ENCODE results near the gene LRCH1.
"Not testable (repeated sequence)": the region's sequence is repeated elsewhere in the genome, so short reads cannot be mapped to it uniquely, and the experiment has no call there.

Gene LRCH1, protein sequence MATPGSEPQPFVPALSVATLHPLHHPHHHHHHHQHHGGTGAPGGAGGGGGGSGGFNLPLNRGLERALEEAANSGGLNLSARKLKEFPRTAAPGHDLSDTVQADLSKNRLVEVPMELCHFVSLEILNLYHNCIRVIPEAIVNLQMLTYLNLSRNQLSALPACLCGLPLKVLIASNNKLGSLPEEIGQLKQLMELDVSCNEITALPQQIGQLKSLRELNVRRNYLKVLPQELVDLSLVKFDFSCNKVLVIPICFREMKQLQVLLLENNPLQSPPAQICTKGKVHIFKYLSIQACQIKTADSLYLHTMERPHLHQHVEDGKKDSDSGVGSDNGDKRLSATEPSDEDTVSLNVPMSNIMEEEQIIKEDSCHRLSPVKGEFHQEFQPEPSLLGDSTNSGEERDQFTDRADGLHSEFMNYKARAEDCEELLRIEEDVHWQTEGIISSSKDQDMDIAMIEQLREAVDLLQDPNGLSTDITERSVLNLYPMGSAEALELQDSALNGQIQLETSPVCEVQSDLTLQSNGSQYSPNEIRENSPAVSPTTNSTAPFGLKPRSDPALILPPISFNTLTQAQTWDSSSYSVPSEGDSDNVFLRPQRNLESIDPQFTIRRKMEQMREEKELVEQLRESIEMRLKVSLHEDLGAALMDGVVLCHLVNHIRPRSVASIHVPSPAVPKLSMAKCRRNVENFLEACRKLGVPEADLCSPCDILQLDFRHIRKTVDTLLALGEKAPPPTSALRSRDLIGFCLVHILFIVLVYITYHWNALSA

DNA sequence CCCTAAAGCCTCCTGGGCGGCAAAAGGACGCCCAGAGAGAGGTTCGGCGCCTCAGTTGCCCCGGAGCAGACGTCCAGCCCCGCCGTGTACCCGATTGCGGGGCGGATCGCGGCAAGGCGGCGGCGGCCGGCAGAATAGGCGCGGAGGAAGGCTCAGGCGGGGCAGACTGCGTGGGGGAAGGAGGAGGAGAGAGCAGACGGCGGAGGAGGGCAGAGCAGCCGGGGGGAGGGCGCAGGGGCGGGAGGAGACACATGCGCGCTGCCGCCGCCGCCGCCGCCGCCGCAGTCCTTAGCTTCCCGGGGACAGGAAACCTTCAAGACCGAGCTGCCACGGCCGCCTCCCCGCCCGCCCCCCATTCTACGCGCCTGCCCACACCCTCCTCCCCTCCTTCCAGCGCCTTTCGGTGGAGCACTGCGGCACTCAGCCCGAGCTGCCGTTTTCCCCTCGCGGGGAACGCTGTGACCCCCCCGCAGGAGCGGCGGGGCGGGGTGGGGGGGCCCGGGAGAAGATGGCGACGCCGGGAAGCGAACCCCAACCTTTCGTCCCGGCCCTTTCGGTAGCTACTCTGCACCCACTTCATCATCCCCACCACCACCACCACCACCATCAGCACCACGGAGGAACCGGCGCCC, at the start of gene LRCH1:
Gene LRCH1 (plus strand): TSS at position 282 of the 632 bp plus-strand sequence. CDS start 227 bp downstream, at position 509.
- Histone ChIP-seq H3K4me1 (ENCODE audit: control insufficient read depth, insufficient read depth, low read length) (peaks cover 5% of the 10 kb centered on the region), H3K9ac (ENCODE audit: low read depth, low read length) (peak within 1 kb of the TSS; percentile 87), H3K27me3 (ENCODE audit: control insufficient read depth, insufficient read depth, low read length) (peaks cover 19% of the 10 kb centered on the region), H3K4me3 (ENCODE audit: low read depth, low read length) (peak within 1 kb of the TSS; percentile 93), H3K9me3 (ENCODE audit: control insufficient read depth, insufficient read depth, low read length) (no peaks in the 10 kb centered on the region), H3K36me3 (ENCODE audit: control insufficient read depth, insufficient read depth, low read length) (no peaks in the 10 kb centered on the region)

DNA sequence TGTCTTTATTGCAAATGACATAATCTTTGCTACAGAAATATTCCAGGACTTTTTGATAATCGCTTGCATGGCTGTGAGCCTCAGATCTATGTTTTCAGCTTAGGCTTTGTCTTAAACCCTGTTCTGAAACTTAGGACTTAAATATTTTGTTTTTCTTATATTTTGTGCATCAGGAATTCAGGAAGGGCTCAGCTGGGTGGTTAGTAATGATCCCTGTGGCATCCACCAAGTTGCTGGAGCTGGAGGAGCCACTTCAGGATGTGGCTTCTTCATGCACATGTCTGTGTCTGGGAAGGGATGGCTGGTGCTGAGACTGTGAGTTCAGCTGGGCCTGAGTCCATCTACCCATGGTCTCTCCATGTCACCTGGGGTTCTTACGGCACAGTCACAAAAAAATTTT, 48.9 kb upstream of the LRCH1 start:
- Histone ChIP-seq H3K4me1 (ENCODE audit: control insufficient read depth, insufficient read depth, low read length) (no peaks in the 10 kb centered on the region), H3K4me3 (ENCODE audit: low read depth, low read length) (no peak overlapping the region), H3K9me3 (ENCODE audit: control insufficient read depth, insufficient read depth, low read length) (no peaks in the 10 kb centered on the region), H3K36me3 (ENCODE audit: control insufficient read depth, insufficient read depth, low read length) (no peaks in the 10 kb centered on the region), H3K27me3 (ENCODE audit: control insufficient read depth, insufficient read depth, low read length) (no peaks in the 10 kb centered on the region), H3K9ac (ENCODE audit: low read depth, low read length) (no peak overlapping the region)

DNA sequence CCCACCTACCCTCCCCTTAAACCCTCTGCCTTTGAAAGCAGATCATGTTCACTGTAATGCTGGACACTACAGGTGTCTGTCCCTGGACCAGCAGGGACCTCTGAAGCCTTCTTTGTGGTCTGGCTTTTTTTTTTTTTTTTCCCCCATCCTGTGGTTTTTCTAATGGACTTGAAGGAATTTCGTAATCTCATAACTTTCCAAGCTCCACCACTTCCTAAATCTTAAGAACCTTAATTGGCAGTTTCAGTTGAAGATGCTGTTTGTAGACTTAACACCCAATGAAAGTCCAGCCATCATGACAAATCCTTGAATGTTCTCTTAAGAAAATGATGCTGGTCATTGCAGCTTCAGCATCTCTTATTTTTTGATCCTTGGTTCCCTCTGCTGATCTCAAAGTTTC, 45.0 kb upstream of the LRCH1 start:
- Histone ChIP-seq H3K27me3 (ENCODE audit: control insufficient read depth, insufficient read depth, low read length) (no peaks in the 10 kb centered on the region), H3K4me3 (ENCODE audit: low read depth, low read length) (no peak overlapping the region), H3K4me1 (ENCODE audit: control insufficient read depth, insufficient read depth, low read length) (no peaks in the 10 kb centered on the region), H3K36me3 (ENCODE audit: control insufficient read depth, insufficient read depth, low read length) (no peaks in the 10 kb centered on the region), H3K9ac (ENCODE audit: low read depth, low read length) (no peak overlapping the region), H3K9me3 (ENCODE audit: control insufficient read depth, insufficient read depth, low read length) (no peaks in the 10 kb centered on the region)

DNA sequence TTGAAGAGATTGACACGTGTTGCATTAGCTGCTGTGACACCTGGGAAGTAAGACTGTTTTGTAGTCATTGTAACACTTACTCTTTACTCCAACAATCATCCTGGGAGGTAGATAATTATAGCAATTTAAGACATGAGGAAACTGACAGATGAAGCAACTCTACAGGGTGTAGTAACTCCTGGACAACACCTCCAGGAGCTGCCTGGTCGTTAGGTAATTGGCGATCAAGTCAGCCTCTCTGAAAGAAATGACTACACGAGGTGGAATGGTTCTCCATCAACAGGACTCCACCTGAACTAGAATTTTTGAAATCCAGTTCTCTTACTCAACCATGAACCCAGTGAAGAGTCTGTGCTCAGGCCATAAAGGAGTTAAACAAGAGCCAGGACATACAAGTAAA, 43.0 kb upstream of the LRCH1 start:
- H3K36me3 ChIP-seq (ENCODE audit: control insufficient read depth, insufficient read depth, low read length), result no peaks in the 10 kb centered on the region
- no peak overlapping the region for H3K9ac ChIP-seq (ENCODE audit: low read depth, low read length)
- H3K4me1 ChIP-seq (ENCODE audit: control insufficient read depth, insufficient read depth, low read length), result no peaks in the 10 kb centered on the region
- no peaks in the 10 kb centered on the region for H3K27me3 ChIP-seq (ENCODE audit: control insufficient read depth, insufficient read depth, low read length)
- H3K4me3 ChIP-seq (ENCODE audit: low read depth, low read length), result no peak overlapping the region
- no peaks in the 10 kb centered on the region for H3K9me3 ChIP-seq (ENCODE audit: control insufficient read depth, insufficient read depth, low read length)

DNA sequence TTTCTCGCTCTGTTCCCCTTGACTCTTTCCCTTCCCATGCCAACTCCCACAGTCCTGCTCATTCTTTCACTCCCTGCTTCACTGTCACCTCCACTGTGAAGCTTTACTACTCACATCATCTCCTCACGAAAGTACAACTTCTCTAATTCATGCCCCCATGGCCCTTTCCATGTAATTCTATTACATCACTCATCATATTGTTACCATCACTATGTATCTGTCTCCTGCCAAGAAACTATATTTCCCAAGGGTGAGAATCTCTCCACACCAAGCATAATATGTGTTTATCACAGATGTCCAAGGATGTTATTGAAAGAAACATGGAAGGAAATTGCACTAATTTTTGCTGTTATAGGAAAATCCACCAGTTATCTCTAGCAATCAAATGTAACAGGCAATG, 37.2 kb upstream of the LRCH1 start:
- H3K4me1 ChIP-seq (ENCODE audit: control insufficient read depth, insufficient read depth, low read length), result no peaks in the 10 kb centered on the region
- no peaks in the 10 kb centered on the region for H3K9me3 ChIP-seq (ENCODE audit: control insufficient read depth, insufficient read depth, low read length)
- no peak overlapping the region for H3K4me3 ChIP-seq (ENCODE audit: low read depth, low read length)
- no peaks in the 10 kb centered on the region for H3K36me3 ChIP-seq (ENCODE audit: control insufficient read depth, insufficient read depth, low read length)
- H3K27me3 ChIP-seq (ENCODE audit: control insufficient read depth, insufficient read depth, low read length), result no peaks in the 10 kb centered on the region
- no peak overlapping the region for H3K9ac ChIP-seq (ENCODE audit: low read depth, low read length)

DNA sequence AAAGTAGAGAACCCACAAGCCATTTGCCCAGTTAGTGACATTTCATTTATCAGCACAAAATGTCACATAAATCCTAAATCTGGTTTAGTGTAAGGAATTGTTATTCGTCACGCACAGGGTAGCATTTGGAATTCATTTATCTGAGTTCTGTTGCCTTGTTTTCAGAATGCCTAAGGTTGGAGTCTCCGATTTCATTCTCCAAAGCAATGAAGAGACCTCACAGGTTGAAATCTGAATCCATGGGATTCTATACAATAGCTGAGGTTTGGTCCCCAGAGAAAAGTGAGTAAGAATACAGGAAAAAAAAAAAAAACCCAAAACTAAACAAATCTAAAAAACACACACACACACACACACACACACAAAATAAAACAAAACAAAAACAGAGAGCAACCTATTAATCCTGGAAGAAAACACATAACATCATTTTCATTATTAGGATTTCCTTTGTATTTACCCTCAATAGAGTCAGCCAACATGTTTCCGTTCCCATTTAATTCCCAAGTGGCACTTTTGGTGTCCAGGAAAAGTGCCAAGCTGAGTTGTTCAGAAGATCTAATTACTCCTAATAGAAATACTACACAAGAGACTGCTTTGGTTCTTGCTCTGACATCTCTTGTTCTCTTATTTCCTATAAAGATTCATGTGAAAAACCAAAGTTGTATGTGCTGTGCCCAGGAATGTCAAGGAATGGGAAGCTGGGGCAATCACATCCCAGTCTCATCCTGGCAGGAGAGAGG, 36.2 kb upstream of the LRCH1 start:
- H3K36me3 ChIP-seq (ENCODE audit: control insufficient read depth, insufficient read depth, low read length), result no peaks in the 10 kb centered on the region
- no peaks in the 10 kb centered on the region for H3K27me3 ChIP-seq (ENCODE audit: control insufficient read depth, insufficient read depth, low read length)
- H3K4me3 ChIP-seq (ENCODE audit: low read depth, low read length), result no peak overlapping the region
- H3K9me3 ChIP-seq (ENCODE audit: control insufficient read depth, insufficient read depth, low read length), result no peaks in the 10 kb centered on the region
- no peaks in the 10 kb centered on the region for H3K4me1 ChIP-seq (ENCODE audit: control insufficient read depth, insufficient read depth, low read length)
- H3K9ac ChIP-seq (ENCODE audit: low read depth, low read length), result no peak overlapping the region

DNA sequence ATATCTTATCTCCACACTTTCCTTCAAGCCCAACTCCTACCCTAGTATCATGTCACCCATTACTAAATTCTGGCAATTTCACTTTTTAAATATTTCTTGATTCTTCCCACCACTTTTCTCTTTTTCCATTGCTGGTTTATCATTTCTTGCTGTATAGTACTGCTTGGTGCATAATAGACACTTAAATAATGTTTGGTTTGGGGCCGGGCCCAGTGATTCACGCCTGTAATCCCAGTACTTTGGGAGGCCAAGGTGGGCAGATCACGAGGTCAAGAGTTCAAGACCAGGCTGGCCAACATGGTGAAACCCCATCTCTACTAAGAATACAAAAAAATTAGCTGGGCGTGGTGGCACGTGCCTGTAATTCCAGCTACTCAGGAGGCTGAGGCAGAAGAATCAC, 35.2 kb upstream of the LRCH1 start:
- H3K4me1 ChIP-seq (ENCODE audit: control insufficient read depth, insufficient read depth, low read length); H3K9me3 ChIP-seq (ENCODE audit: control insufficient read depth, insufficient read depth, low read length); H3K9ac ChIP-seq (ENCODE audit: low read depth, low read length); H3K36me3 ChIP-seq (ENCODE audit: control insufficient read depth, insufficient read depth, low read length); H3K27me3 ChIP-seq (ENCODE audit: control insufficient read depth, insufficient read depth, low read length); H3K4me3 ChIP-seq (ENCODE audit: low read depth, low read length): not testable (repeated sequence)

DNA sequence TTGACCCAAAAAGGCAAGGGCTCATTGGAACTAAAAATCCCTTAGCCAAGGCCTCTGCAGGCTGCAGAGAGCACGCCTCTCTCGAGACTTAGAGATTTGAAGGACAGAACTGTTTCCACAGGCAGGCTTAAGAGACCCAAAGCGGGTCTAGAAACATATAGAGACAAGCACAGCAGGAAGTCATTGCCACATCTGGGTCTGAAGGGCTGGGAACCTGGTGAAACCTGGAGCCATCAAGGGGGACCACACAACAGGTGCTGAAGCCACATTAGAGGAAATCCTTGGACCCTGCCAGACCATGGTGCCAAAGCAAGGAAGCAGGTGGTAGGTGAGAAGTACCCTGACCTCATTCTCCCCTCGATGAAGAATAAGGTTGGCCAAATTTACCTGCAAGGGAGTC, 33.8 kb upstream of the LRCH1 start:
- no peaks in the 10 kb centered on the region for H3K36me3 ChIP-seq (ENCODE audit: control insufficient read depth, insufficient read depth, low read length)
- H3K4me3 ChIP-seq (ENCODE audit: low read depth, low read length), result no peak overlapping the region
- H3K9me3 ChIP-seq (ENCODE audit: control insufficient read depth, insufficient read depth, low read length), result no peaks in the 10 kb centered on the region
- no peaks in the 10 kb centered on the region for H3K4me1 ChIP-seq (ENCODE audit: control insufficient read depth, insufficient read depth, low read length)
- H3K27me3 ChIP-seq (ENCODE audit: control insufficient read depth, insufficient read depth, low read length), result no peaks in the 10 kb centered on the region
- H3K9ac ChIP-seq (ENCODE audit: low read depth, low read length), result no peak overlapping the region

DNA sequence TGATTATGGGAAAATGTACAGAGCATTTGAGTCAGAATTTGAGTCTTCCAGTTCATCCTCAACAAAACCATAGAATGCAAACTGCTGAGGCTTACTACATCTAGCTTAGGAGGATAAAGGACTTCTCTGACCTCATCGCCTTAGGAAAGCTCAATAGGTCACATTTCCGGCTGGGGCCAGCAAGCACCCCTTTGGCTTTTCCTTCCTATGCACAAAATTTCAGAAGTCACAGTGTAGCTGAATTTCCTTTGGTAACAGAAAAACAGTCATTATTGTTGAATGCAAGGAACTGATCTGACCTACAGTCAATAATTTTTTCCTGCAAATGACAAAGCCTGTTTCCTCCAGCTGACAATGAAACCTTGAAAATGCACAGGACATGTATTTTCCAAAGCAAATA, 32.8 kb upstream of the LRCH1 start:
- no peaks in the 10 kb centered on the region for H3K9me3 ChIP-seq (ENCODE audit: control insufficient read depth, insufficient read depth, low read length)
- no peak overlapping the region for H3K9ac ChIP-seq (ENCODE audit: low read depth, low read length)
- no peaks in the 10 kb centered on the region for H3K36me3 ChIP-seq (ENCODE audit: control insufficient read depth, insufficient read depth, low read length)
- H3K27me3 ChIP-seq (ENCODE audit: control insufficient read depth, insufficient read depth, low read length), result no peaks in the 10 kb centered on the region
- no peak overlapping the region for H3K4me3 ChIP-seq (ENCODE audit: low read depth, low read length)
- H3K4me1 ChIP-seq (ENCODE audit: control insufficient read depth, insufficient read depth, low read length), result no peaks in the 10 kb centered on the region

DNA sequence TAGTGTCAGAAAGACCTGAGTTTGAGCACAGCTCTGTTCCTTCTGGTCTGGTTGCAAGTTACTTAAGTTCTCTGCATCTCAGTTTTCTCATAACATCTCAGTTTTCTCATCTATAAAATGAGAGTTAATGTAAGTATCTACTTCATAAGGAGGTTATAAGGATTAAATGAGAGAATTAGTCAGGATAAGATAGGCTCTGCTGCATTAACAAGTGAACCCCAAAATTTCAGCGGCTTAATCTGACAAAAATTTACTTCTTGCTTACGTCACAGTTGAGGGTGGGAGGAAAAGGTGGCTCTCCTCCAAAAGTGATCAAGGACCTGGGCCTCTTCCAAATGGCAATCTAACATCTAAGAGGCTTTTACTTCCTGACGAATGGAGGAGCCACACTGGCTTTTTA, 31.5 kb upstream of the LRCH1 start:
- no peaks in the 10 kb centered on the region for H3K36me3 ChIP-seq (ENCODE audit: control insufficient read depth, insufficient read depth, low read length)
- no peaks in the 10 kb centered on the region for H3K9me3 ChIP-seq (ENCODE audit: control insufficient read depth, insufficient read depth, low read length)
- H3K9ac ChIP-seq (ENCODE audit: low read depth, low read length), result no peak overlapping the region
- no peaks in the 10 kb centered on the region for H3K27me3 ChIP-seq (ENCODE audit: control insufficient read depth, insufficient read depth, low read length)
- no peak overlapping the region for H3K4me3 ChIP-seq (ENCODE audit: low read depth, low read length)
- H3K4me1 ChIP-seq (ENCODE audit: control insufficient read depth, insufficient read depth, low read length), result no peaks in the 10 kb centered on the region

DNA sequence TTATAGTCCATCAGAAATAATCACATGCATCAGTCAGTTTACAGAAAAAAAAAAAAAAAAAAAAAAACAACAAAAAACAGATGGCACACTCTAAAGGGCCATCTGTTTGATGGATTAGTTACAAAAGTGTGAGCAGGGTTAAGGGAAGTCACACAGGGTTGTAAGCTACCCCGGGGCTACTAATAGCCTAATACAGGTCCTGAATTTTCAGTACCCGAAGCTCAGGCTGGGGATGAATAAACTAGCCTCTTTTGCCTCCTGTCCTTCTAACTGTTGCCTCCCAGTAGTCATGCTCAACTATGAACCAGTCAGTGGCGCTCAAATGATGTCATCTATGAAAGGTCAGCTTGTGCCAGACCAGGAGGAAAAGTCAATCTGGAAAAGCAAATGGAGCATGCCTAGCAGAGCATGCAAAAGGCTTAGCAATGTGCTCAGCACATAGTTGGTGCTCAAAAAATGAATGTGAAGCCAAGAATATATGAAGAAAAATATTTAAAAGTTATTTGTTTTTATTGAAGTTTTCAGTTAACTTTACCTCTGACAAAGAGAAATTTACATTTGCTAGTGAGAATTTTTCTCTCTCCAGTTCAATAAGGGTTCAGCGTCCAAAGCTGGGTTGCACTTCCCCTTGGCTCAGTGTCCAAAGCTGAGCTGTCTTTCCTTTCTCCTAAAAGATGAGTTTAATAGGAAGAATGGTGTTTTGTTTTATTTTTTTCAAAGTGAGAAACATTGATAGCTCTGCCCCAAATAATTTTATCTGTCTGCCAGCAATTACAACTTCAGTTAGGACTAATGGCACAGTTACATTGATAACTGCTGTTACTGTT, 30.8 kb upstream of the LRCH1 start:
- Histone ChIP-seq H3K9ac (ENCODE audit: low read depth, low read length) (no peak overlapping the region), H3K27me3 (ENCODE audit: control insufficient read depth, insufficient read depth, low read length) (no peaks in the 10 kb centered on the region), H3K36me3 (ENCODE audit: control insufficient read depth, insufficient read depth, low read length) (no peaks in the 10 kb centered on the region), H3K4me3 (ENCODE audit: low read depth, low read length) (no peak overlapping the region), H3K9me3 (ENCODE audit: control insufficient read depth, insufficient read depth, low read length) (no peaks in the 10 kb centered on the region), H3K4me1 (ENCODE audit: control insufficient read depth, insufficient read depth, low read length) (no peaks in the 10 kb centered on the region)

Data from iPS-15b (cell line).